Fibroblast of the aortic adventitia (primary cell): ENCODE data around the gene ZNF138. TPM values are rescaled to one million over a fixed set of nuclear protein-coding genes. Genes with fewer than 3 reads are reported as not detected.
"Not testable (repeated sequence)": the region's sequence is repeated elsewhere in the genome, so short reads cannot be mapped to it uniquely, and the experiment has no call there.

Experiments used
- DNase-seq: peaks from one replicate; pipeline ENCODE4 v3.0.0-alpha.2; 2010; ENCODE audit warnings: low read depth
- H3K4me3 ChIP-seq: 2 replicates; pipeline ENCODE4 v1.5.1; 2011; ENCODE audit warnings: low read depth, mild to moderate bottlenecking, control low read depth, low read length, moderate library complexity
- total RNA-seq: library from RNA; depleted of rRNA; stranded (reverse); fragments of >200 nt; gene quantifications from 2 replicates; pipeline ENCODE4 v1.2.3, GENCODE V29; 2012; ENCODE audit warnings: low replicate concordance
- TF ChIP-seq, protein P1 (sequence below): IDR thresholded peaks from 2 replicates; pipeline ENCODE4 v1.5.1; 2011; ENCODE audit warnings: mild to moderate bottlenecking, low read length, control low read depth, inconsistent platforms; ENCODE audit not compliant: insufficient read depth

Gene ZNF138
- total RNA-seq, 1 donor, result 6.8 TPM

DNA sequence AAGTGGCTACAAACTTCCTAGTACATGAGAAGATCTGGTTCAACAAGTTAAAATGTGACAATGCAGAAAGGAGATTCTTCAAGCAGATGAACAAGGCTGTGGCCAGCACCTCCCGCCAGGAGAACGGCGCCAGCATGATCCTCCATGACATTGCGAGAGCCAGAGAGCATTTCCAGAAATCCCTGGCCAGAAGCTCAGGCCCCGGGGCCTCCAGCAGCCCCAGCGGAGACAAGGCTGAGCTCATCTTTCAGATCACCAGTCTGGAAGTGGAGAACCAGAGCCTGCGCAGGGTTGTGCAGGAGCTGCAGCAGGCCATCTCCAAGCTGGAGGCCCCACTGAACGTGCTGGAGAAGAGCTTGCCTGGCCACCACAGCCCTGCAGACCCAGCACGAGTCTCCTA is 68.8 kb downstream of the ZNF138 start:
- TF ChIP-seq, protein P1, sequence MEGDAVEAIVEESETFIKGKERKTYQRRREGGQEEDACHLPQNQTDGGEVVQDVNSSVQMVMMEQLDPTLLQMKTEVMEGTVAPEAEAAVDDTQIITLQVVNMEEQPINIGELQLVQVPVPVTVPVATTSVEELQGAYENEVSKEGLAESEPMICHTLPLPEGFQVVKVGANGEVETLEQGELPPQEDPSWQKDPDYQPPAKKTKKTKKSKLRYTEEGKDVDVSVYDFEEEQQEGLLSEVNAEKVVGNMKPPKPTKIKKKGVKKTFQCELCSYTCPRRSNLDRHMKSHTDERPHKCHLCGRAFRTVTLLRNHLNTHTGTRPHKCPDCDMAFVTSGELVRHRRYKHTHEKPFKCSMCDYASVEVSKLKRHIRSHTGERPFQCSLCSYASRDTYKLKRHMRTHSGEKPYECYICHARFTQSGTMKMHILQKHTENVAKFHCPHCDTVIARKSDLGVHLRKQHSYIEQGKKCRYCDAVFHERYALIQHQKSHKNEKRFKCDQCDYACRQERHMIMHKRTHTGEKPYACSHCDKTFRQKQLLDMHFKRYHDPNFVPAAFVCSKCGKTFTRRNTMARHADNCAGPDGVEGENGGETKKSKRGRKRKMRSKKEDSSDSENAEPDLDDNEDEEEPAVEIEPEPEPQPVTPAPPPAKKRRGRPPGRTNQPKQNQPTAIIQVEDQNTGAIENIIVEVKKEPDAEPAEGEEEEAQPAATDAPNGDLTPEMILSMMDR, result no peak
- no peak for DNase-seq
- no peak overlapping the region for H3K4me3 ChIP-seq

DNA sequence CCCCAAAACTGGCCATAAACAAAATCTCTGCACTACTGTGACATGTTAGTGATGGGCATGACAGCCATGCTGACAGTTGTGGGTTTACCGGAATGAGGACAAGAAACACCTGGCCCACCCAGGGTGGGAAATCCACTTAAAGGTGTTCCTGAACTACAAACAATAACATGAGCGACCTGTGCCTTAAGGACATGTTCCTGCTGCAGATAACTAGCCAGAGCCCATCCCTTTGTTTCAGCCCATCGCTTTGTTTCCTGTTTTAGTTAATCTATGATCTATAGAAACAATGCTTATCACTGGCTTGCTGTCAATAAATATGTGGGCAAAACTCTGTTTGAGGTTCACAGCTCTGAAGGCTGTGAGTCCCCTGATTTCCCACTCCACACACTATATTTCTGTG is 69.3 kb downstream of the ZNF138 start:
- H3K4me3 ChIP-seq, DNase-seq: not testable (repeated sequence)

DNA sequence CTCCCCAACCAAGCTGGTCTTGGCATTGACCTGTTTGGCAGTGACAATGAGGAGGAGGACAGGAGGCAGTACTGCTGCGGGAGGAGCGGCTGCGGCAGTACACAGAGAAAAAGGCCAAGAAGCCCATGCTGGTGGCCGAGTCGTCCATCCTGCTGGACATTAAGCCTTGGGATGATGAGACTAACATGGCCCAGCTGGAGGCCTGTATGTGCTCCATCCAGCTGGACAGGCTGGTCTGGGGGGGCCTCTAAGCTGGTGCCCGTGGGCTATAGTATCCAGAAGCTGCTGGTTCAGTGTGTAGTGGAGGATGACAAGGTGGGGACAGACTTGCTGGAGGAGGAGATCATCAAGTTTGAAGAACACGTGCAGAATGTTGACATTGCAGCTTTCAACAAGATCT is 69.7 kb downstream of the ZNF138 start:
- no peak for DNase-seq
- TF ChIP-seq, protein P1, result no peak
- H3K4me3 ChIP-seq, result no peak overlapping the region

DNA sequence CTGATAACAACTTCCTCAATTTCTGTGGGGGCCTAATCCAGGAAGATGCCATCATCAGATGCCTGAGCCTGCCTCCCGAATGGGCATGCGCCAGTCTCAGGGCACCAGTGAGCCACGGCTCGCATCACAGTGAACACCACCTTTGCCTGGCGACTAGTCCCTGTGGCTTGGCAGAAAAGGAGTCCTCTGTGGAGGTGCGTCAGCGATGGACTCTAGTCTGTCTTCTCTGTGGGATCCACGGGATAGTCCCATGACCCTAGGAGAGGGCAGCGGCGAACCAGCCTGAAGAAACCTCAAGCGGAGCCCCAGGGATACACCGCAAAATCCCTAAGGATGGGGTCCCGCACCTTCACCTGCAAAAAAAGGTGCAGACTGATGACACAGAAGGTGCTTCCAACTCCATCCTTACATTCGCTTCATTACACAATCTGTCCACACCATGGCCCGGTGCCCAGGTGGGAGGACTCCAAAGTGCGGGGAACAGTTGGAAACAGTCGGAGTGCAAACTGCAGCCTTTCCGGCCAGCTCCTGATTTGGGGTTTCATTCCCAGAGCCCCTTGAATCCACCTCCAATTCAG is 73.7 kb downstream of the ZNF138 start:
- no peak for DNase-seq
- TF ChIP-seq, protein P1, result no peak
- no peak overlapping the region for H3K4me3 ChIP-seq

DNA sequence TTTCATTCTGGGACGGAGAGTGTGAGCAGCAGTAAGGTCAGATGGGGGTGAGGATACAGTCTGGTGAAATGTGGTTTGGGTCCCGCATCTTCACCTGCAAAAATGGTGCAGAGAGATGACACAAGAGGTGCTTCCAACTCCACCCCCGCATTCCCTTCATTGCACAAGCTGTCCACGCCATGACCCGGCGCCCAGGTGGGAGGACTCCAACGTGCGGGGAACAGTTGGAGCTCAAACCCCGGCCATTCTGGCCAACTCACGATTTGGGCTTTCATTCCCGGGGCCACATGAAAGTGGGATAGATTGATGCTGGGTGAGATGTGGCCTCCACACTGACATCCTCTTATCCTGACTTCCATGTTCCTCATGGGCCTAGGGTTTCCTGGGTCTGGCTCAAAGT is 74.3 kb downstream of the ZNF138 start:
- TF ChIP-seq, protein P1, result no peak
- no peak for DNase-seq
- no peak overlapping the region for H3K4me3 ChIP-seq

DNA sequence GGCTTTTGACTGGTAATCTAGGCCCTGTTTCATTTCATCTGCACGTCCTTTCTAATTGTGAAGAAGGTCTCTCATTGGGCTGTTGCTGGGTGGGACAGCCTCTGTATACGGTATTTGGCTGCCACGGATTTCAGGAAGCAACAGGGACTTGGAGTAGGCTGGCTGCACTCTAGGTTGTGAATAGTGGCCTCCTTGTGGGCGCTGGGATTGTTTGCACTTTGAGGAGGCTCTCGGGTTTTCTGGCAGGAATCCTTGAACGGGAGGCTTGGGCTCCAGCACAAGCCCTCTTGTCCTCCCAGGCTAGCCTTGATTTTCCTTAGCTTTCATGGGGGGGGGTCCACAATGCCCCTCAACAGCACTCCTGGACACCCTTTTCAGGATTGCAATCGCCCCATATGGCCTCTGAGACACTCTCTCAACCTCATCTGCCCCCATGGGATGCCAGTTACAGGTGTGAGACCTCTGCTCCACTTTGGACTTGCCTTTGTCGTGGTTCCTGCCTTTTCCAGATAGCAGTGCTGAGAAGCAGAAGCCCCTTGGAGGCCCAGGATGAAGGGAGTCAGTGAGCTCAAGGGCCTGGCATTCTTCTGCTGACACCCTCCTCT is 75.0 kb downstream of the ZNF138 start:
- TF ChIP-seq, protein P1, result no peak
- DNase-seq, result no peak
- H3K4me3 ChIP-seq, result no peak overlapping the region

DNA sequence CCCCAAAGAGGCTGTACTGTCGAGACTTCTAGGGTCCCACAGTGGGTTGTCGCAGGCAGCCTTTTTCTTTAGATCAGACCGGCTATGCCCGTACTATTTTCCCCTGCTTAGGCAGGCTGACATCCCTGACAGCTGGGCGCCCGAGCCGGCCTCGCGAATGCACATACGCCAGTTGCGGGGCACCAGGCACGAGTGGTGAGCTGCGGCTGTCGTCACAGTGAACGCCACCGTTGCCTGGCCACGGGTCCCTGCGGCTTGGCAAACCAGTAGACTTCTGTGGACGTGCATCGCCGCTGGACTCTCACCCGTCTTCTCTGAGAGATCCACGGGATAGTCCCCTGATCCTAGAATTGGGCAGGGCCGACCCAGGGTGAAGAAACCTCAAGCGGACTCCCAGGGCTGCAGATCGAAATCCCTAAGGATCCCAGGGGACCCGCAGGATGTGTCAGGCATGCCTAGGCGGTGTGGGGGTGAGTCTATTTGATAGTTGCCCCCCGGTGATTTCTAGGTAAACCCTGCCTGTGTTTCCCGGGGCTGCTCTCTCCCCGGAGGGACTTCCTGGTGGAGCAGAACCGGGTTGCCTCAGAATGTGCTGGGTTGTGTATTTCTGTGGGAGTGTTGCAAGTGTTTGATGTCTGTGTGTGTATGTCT is 75.8 kb downstream of the ZNF138 start:
- H3K4me3 ChIP-seq, result no peak overlapping the region
- no peak for DNase-seq
- TF ChIP-seq, protein P1, result no peak
